HG03460 (cell line): ENCODE data around the gene ENPP5.

ENCODE experiments used
- ATAC-seq: cut with Tn5 transposase; IDR thresholded peaks from one replicate; pipeline ENCODE4 v1.9.1; 2021; ENCODE audit not compliant: unreplicated experiment

The ENPP5 gene

DNA sequence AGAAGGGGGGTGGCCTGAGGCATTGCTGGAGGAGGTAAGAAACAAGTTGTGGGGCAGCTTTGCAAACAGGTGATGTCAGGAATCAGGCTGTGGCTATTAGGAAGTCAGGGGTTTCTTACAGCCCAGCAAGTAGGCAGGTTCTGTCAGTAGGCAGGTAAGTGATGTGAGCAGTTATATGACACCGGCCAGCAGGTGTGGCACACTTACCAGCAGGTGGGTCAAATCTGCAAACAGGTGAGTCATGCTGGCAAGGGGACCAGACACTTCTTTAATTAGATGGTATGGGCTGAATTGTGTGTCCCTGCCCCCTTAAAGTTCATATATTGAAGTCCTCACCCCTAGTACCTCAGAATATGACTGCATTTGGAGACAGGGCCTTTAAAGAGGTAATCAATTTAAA is 57.4 kb downstream of the ENPP5 start:
- no peak for ATAC-seq
